GM18858 (cell line): ENCODE results near the gene DUSP16.
"Not testable (repeated sequence)": the region's sequence is repeated elsewhere in the genome, so short reads cannot be mapped to it uniquely, and the experiment has no call there.

ENCODE experiments used
- ATAC-seq: cut with Tn5 transposase; IDR thresholded peaks from one replicate; pipeline ENCODE4 v1.9.1; 2021; ENCODE audit not compliant: unreplicated experiment

Gene DUSP16

DNA sequence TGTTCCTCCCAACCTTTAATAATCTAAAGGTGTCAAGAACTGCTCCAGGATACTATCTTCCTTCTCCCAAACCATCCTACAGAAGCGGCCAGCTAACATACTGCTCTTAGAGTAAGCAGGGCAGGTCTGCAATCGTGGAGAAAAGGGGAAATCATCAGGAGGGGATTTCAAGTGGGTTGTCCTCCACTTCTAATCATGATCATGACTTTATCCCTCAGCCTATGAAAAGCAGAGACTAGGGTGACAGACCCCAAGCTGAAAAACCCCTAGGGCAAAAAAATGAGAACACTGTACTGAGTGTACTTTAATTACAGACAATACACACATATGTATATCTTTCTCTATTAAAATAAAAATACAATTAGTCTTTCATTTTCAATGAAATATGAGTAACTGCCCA, 13.9 kb downstream of the DUSP16 start:
- no peak for ATAC-seq

DNA sequence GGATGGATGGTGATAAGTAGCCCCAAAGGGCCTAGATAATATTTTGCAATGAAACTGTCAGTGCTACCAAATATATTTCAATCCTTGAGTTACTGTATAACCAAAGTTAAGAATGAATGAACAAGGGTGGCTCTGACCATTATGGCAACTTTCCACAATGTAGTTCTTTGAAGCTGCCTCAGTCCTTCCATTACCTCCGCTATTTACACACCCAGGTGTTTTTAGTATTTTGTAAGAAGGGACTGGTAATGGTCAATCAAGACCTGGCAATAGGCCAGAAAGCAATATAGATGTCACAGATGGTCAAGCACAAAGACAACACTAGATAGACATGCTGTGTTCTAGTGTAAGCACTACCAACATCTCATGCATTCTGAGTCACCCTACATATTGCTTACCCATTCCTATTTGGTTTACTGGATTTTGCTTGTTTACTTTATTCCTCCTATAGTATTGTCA, 16.3 kb downstream of the DUSP16 start:
- no peak for ATAC-seq

DNA sequence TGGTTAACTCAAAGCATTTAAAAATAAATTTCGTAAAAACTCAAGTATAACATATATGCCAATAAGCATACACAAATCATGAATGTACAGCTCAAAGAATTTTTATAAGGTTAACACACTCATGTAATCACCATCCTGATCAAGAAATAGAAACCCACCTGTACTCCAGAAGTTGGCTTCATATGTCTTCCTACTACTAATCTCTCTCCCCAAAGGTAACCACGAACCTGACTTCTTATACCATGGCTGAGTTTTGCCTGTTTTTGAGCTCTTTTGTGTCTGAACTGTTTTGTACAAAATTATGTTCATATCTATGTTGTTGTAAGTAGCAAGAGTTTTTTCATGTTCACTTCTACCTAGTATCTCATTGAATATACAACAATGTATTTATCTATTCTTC, 18.7 kb downstream of the DUSP16 start:
- no peak for ATAC-seq

DNA sequence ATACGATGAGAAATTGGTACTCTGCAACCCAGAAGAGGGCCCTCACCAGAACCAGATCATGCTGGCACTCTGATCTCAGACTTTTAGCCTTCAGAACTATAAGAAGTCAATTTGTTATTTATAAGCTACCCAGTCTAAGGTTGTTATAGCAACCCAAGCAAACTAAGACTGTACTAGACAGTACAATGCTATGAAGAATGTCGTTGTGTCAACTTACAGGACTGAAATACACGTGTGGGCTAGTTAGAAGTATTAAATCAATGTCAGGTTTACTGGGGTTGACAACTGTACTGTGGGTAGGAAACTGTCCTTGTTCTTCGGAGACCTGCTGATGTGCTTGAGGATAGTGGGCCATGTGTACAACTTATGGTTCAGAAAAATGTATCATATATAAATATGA, 19.7 kb downstream of the DUSP16 start:
- ATAC-seq = no peak

DNA sequence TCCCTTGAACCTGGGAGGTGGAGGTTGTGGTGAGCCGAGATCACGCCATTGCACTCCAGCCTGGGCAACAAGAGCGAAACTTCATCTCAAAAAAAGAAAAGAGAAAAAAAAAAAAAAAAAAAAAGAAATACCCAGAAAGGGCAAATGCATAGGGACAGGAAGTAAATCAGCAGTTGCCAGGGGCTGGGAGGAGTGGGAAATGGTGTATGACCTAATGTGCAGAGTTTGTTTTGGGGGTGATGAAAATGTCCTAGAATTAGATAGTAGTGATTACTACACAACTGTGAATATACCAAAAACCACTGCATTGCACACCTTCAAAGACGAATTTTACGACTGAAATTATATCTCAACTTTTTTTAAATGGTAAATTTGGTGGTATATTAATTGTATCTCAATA, 20.4 kb downstream of the DUSP16 start:
- ATAC-seq = no peak

DNA sequence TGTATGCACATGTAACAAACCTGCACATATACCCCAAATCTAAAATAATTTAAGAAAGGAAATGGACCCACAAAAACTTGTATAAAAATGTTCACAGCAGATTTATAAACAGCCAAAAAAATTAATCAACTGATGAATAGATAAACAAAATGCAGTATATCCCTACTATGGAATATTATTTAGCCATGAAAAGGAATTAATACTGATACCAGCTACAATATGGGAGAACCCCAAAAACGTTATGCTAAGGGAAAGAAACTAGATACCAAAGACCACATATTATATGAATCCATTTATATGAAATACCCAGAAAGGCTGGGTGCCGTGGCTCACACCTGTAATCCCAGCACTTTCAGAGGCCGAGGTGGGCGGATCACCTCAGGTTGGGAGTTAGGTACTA, 20.9 kb downstream of the DUSP16 start:
- no peak for ATAC-seq

DNA sequence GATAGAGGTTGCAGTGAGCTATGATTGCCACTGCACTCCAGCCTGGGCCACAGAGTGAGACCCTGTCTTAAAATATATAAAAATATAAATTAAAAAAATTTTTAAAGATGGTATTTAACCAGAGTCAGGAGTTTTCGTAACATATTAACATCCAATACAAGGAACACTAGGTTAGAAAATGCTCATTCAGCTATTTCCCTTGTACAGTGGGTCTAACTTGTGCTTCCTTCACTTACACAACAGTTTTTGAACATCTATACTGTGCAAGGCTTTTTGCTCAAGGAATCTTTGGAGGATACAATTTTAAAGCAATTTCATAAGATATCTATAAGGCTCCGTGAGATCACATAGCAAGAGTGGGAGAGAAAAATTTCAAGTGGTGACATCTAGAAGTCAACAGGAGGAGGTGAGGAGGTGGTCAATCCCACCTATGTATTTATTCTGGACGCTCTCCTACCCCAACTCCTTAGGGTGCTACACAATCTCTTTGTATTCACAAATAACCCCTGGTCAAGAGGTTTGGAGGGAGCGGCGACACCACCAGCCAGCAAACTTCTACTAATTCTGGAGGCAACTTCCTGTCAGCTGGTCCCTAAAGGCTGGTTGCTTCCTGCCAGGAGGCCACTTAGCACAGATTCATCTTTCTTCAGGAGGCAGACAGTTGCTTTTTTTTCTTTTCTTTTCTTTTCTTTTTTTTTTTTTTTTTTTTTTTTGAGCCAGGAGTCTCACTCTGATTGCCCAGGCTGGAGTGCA, 22.2 kb downstream of the DUSP16 start:
- ATAC-seq = no peak

DNA sequence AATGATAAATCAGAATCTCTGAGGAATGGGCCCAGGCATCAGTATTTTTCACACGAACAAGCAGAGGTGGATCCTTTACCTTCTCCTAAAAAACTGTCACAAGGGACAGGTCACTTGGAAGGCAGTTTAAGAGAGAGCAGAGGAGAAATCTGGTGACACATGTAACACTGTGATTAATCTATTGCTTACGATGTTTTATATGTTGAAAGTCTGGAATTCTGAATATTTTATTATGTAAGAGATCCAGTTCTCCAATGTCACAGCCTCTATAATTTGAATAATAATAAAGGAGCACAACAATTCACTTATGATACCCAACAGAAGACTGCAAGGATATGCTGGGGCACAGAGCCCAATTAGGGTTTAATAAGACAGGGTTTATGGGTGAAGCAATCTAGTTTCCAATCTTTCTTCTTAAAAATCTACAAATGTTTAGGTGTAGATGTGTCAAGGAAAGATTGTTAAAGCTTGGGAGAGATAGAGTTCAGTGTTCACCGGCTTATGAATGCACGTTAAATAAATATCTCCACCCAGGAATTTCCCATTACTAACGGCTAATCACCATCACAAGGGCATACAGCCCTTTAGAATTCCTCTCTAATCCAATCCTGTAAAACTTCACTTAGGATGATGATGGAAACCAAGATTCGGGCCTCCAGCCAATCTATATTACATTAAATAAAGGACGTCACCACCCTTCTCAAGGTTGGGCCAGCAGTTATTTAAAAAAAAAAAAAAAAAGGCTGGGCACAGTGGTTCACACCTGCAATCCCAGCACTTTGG, 23.4 kb downstream of the DUSP16 start:
- no peak for ATAC-seq

DNA sequence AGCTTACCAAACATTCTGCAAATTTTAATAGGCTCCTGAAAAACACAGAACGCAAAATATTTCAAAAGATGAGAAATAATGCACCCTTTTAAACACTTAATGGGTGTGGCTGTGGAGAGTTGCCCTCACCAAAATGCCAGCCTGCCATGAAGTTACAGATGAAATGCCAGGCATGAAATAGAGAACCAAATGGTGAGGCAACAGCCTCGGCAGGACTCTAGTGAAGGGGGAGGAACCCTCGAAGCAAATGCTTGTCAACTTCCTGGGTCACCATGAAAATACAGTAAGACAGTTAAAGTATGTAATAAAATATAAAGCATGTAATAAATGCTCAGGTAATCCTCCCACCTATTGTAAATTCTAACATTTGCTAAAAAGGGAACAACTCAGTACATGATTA, 24.1 kb downstream of the DUSP16 start:
- no peak for ATAC-seq

DNA sequence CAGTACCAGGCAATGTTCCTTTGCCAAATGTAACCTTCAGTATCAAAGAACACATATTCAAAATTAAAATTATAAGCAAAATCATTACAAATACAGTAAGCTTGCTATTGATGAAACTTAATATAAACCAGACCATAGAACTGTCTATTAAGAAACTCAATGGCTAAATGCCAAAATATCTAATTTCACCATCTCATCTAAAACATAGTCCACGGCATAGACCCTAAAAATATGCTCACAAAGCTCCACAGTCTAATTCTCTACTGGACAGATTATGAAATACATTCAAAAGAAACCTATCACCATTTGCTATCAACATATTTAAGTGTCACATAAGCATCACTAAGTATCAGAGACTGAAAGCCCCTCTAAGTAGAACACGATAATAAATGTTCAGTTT, 25.2 kb downstream of the DUSP16 start:
- ATAC-seq = no peak

DNA sequence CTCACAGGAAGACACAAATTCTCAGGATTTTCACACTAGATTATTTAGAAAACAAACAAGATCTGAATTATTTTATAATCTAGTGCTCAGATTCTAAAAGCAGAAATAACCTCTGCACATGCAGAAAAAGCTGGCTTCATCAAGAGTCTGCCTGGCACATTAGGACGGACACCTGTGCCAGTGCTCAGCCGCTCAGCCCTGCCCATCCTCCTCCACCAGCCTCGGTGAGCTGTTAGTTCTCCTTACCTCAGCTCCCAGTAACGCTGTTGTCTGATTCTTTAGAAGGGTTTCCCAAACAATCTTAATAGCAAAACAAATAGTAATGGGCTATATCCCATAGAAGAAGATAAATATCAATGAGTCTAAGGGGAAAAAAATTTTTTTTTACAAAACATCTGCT, 27.7 kb downstream of the DUSP16 start:
- ATAC-seq = no peak

DNA sequence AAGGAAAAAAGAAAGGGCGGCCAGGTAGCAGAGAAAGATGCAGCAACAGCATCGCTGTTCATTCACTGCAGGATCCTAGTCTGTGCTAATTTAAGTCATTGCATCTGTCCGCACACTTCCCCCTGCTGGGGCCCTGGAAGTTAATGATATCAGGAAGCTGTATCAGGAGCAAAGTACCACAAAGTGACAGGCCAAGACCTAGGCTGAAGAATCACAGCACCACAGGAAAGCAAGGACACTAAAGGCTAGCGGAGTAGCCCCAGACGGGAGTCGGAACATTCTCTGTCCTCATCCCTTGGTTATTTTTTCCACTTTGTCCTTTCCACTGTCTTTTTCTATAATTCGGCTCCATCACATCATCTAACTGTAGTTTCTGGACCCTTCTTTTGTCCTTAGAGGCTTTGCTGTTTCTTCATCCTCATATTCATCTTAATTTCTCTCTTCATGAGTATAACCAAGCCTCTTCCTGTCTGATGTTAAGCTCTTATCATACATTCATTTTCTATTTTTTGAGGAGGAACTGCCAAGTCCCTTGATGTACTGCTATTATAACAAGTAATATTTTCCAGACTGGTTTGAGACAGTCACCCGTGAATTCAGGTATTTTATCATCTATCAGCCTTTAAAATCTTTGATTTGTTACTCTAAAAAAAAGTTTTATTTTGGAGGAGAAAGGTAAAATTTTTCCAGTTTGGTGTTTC, 28.3 kb downstream of the DUSP16 start:
- no peak for ATAC-seq

DNA sequence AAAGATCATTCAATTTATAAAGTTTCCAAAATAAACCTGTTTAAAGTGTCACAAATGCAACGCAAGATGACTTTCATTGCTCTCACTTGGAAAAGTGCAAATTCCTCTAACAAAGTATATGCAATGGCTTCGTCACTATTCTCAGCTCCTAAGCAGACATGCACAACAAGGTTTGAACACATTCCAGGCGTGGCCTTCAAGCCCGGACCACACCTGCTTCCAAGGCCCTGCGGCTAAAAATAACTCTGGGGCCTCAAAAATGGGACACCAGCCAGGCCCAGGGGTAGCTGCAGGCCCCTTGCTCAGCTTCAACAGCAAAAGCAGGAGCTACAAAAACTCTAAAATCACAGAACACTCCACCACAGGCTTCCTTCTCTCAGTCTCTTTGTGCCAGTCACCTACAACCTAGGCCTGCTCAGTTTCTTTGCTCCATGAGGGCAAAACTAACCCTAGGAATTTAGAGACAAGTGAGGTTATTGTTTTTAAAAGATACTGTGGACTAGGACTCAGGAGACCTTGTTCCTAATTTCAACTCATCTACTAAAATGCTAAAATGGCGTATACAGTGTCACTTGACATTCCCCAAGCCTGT, 29.3 kb downstream of the DUSP16 start:
- no peak for ATAC-seq

DNA sequence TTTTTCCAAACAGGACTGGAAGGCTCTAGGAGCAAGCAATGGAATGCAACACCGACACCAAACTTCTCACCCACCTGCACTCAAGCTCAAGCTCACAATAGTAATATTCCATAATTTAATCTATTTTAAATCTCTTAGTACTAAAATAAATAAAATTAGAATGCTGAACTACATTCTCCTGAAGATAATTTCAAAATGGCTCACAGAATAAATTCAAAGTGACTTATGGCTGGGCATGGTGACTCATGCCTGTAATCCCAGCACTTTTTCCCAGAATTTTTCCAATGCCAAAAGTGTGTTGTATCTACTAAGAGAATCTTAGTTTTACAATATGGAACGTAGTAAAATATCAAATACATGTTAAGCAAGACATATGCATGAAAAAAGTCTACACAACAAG, 31.5 kb downstream of the DUSP16 start:
- no peak for ATAC-seq

DNA sequence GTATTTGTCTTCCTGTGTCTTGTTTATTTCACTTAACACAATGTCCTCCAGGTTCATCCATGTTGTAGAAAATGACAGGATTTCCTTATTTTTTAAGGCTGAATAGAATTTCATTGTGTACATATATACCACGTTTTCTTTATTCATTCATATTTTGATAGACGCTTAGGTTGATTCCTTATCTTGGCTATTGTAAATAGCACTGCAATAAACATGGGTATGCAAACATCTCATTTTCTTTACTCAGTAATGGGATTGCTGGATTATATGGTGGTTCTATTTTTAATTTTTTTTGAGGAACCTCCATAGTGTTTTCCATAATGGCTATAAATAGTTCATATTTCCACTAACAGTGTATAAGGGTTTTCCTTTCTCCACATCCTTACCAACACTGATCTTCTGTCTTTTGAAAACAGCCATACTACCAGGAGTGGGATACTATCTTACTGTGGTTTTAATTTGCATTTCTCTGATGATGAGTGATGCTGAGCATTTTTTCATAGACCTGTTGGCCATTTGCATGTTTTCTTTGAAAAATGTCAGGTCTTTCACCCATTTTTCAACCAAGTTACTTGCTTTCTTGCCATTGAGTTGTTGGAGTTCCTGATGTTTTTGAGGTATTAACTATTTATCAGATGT, 32.8 kb downstream of the DUSP16 start:
- no peak for ATAC-seq

DNA sequence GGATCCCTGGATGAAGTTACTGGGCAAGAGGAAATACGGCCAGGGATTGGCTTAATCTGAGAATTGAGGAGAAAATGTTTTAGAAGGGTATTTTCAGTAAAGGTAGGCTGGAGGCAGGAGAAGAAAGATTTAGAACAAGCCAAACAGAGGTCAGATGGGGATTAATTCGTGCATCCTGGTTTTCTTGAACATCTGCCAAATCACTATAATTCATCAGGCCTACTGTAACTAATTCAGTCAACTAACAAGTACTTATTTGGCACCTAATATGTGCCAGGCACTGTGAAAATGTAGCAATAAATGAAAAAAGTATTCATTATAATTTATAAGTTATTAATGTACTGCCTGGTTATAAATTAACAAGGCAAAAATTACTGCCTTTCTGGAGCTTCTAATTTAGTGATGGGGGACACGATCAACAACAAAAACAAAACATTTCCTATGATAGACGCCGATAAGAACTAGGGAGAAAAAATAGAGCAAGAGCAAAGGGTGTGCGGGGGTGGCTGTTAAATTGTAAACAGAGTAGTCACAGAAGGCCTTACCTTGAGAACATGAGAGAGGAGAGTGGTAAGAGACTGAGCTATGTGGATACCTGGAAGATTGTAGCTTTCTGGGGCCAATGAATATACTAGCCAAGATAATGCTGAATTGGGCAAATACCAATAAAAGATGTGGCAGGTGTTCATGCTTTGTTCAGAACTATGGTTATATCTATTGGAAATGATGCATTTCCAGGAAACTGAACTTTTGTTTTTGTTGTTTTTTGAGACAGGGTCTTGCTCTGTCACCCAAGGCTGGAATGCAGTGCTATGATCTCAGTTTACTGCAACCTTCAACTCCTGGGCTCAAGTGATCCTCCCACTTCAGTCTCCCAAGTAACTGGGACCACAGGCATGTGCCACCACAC, 34.0 kb downstream of the DUSP16 start:
- ATAC-seq = no peak

DNA sequence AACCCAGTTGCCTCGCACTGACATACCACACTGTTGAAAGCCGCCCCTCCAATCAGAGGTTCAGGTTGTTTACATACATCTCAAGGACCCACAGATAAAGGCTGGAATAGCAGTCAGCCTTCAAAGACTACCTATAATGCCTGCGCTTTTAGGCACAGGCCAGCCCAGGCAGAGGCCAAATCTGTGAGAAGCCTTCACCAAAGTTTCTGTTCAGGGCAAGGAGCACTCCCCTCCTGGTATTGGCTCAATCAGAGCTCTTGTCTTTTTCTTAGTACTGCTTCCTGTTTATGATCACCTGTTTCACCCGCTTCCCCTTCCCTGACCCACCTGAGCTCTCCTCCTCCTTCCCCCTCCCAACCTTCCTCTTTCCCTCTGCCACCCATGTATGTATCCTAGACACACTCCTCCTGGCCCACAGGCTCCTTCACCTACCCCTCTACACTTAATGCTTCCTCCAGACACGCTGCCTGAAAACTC, 34.8 kb downstream of the DUSP16 start:
- no peak for ATAC-seq

DNA sequence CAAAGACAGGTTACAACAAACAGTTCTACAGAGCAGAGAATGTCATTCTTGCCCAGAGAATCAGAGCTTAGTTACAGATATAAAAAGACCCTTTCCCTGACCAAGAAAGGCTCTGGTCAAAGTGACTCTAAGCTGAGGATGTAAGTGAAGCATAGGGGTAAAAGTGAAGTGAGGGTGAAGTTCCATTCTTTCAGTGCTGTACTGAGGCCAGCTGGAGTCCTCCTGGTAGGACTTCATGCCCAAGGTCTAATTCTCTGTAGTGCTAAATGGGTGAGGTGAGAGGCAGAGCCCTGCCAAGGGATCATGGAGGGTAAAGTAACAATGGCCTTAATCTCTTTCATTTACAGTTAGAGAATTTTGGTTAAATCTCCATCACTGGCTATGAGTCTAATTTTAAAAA, 38.5 kb downstream of the DUSP16 start:
- no peak for ATAC-seq

DNA sequence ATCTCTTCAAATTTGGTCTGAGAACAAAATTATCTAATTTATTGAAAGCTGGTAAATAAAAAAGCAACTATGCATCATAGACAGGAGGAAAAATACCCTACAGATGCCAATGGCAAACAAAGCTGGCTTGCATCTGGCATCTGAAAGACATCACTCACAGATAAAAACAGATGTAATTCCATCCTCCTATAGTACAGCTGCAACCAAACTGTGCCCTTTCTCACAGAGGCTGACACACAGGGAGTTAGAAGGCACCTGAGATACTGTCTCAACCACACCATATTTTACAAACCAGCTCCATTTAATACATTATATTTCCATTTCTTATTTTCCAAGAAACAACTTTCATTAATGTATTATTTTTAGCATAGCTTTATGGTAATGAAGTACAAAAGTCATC, 39.4 kb downstream of the DUSP16 start:
- no peak for ATAC-seq

DNA sequence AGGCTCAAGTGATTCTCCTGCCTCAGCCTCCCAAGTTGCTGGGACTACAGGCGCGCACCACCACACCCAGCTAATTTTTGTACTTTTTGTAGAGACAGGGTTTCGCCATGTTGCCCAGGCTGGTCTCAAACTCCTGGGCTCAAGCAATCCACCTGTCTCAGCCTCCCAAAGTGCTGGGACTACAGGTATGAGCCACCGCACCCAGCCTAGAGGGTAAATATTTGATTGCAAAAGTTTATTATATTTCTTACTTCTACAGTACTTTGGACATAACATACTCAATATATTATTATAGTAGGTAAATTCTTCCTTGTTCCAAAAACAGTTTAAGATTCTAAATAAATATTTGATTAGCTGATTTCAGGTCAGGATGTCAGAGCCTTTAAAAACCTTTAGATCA, 40.0 kb downstream of the DUSP16 start:
- not testable (repeated sequence) for ATAC-seq
